SK-N-SH (cell line): Measurements from ENCODE around the gene RNF215. TPM values are rescaled to one million over a fixed set of nuclear protein-coding genes. Genes with fewer than 3 reads are reported as not detected.

ENCODE experiments used
- CTCF ChIA-PET: fragments of 300-600, 350-600 bp; formaldehyde crosslinking; extraction: SDS; loops from one replicate; lab custom pipeline; 2021; lab: Yijun Ruan, JAX
- POLR2A ChIA-PET: fragments of 350-600 bp; sonication (Branson Sonifier 250); formaldehyde crosslinking; extraction: SDS; loops from one replicate; lab custom pipeline; 2020; ENCODE audit warnings: antibody characterized with exemption, inconsistent platforms; lab: Yijun Ruan, JAX
- DNase-seq: peaks from one replicate; pipeline ENCODE4 v3.0.0; 2012
- H2AFZ ChIP-seq: fragments of 200-600 bp; sonication (generic); 2 replicates; pipeline ENCODE4 v1.8.1; 2016; ENCODE audit warnings: antibody characterized with exemption, mild to moderate bottlenecking, low read depth
- H3F3A ChIP-seq: fragments of 200-600 bp; sonication (generic); replicated peaks from 2 replicates; pipeline ENCODE3; 2016; ENCODE audit warnings: antibody characterized with exemption, mild to moderate bottlenecking; ENCODE audit not compliant: insufficient read depth
- H3K27ac ChIP-seq, 2 experiments: fragments of 200-500 bp in 1 of 2; fragments of 200-600 bp in 1 of 2; sonication (Bioruptor generic) in 1 of 2; sonication (generic), shearing (Covaris generic) in 1 of 2; 2 replicates each; pipeline versions ENCODE4 v1.5.1 to v1.6.1; 2014 to 2016; ENCODE audit warnings: low read depth in 2 of 2, inconsistent platforms in 1 of 2, low read length in 1 of 2, mild to moderate bottlenecking in 1 of 2, mixed read lengths in 1 of 2
- H3K27me3 ChIP-seq: fragments of 200-600 bp; sonication (generic), shearing (Covaris generic); 2 replicates; pipeline ENCODE4 v1.6.1; 2016; ENCODE audit warnings: mixed run types; ENCODE audit not compliant: insufficient read depth
- H3K36me3 ChIP-seq, 2 experiments: fragments of 200-500 bp in 1 of 2; fragments of 200-600 bp in 1 of 2; sonication (Bioruptor generic) in 1 of 2; sonication (generic) in 1 of 2; replicated peaks in 1 of 2; 2 replicates each; pipeline versions ENCODE3 to v1.5.1; 2014 to 2016; ENCODE audit warnings: low read length in 1 of 2, mild to moderate bottlenecking in 1 of 2; ENCODE audit not compliant: insufficient read depth in 2 of 2, control insufficient read depth in 1 of 2
- H3K4me1 ChIP-seq, 2 experiments: fragments of 200-500 bp in 1 of 2; fragments of 200-600 bp in 1 of 2; sonication (Bioruptor generic) in 1 of 2; sonication (generic), shearing (Covaris generic) in 1 of 2; 2 replicates each; pipeline versions ENCODE4 v1.5.1 to v1.6.1; 2014 to 2016; ENCODE audit warnings: low read depth in 1 of 2, low read length in 1 of 2, mixed run types in 1 of 2; ENCODE audit not compliant: insufficient read depth in 2 of 2, control insufficient read depth in 1 of 2
- H3K4me2 ChIP-seq: fragments of 200-600 bp; sonication (generic), shearing (Covaris generic); 2 replicates; pipeline ENCODE4 v1.6.1; 2017; ENCODE audit warnings: mixed run types
- H3K4me3 ChIP-seq, 2 experiments: fragments of 200-500 bp in 1 of 2; fragments of 200-600 bp in 1 of 2; sonication (Bioruptor generic) in 1 of 2; sonication (generic), shearing (Covaris generic) in 1 of 2; 2 replicates each; pipeline versions ENCODE4 v1.5.1 to v1.8.1; 2014 to 2016; ENCODE audit warnings: low read depth in 2 of 2, inconsistent platforms in 1 of 2, low read length in 1 of 2, mild to moderate bottlenecking in 1 of 2, mixed read lengths in 1 of 2, moderate library complexity in 1 of 2
- H3K79me2 ChIP-seq: fragments of 200-600 bp; sonication (generic); 2 replicates; pipeline ENCODE4 v1.8.1; 2017; ENCODE audit warnings: mild to moderate bottlenecking; ENCODE audit not compliant: insufficient read depth
- H3K9ac ChIP-seq: fragments of 200-600 bp; sonication (generic); 2 replicates; pipeline ENCODE4 v1.6.1; 2017; ENCODE audit warnings: mixed run types
- H3K9me2 ChIP-seq: fragments of 200-600 bp; sonication (generic); 2 replicates; pipeline ENCODE4 v1.6.1; 2017; ENCODE audit warnings: mixed run types
- H3K9me3 ChIP-seq: fragments of 200-600 bp; sonication (generic); 2 replicates; pipeline ENCODE4 v1.6.1; 2017; ENCODE audit warnings: mixed run types, mild to moderate bottlenecking, moderate library complexity
- H4K20me1 ChIP-seq: fragments of 200-600 bp; sonication (generic); 2 replicates; pipeline ENCODE4 v1.6.1; 2017; ENCODE audit warnings: mild to moderate bottlenecking, mixed run types; ENCODE audit not compliant: insufficient read depth
- CHD2 ChIP-seq: fragments of 150-350 bp; IDR thresholded peaks from 2 replicates; pipeline ENCODE4 v1.6.1; 2018; ENCODE audit warnings: low read length; ENCODE audit not compliant: partially characterized antibody
- ELF1 ChIP-seq: IDR thresholded peaks from 2 replicates; pipeline ENCODE4 v1.4.0; 2012
- EZH2phosphoT487 ChIP-seq: fragments of 200-600 bp; sonication (generic); IDR thresholded peaks from 2 replicates; pipeline ENCODE4 v1.6.1; 2017; ENCODE audit warnings: low read depth, mixed run types, mild to moderate bottlenecking, antibody characterized with exemption, moderate library complexity, borderline replicate concordance
- FOXJ3 ChIP-seq: sonication (generic); formaldehyde crosslinking; IDR thresholded peaks from 2 replicates; pipeline ENCODE4 v1.5.1; 2020; ENCODE audit warnings: mild to moderate bottlenecking, missing genetic modification reagents
- GABPA ChIP-seq: IDR thresholded peaks from 2 replicates; pipeline ENCODE4 v1.4.0; 2012; ENCODE audit warnings: low read depth, mild to moderate bottlenecking
- JUND ChIP-seq: IDR thresholded peaks from 2 replicates; pipeline ENCODE4 v1.4.0; 2012
- MEF2A ChIP-seq: IDR thresholded peaks from 2 replicates; pipeline ENCODE4 v1.4.0; 2012; ENCODE audit warnings: low read depth, borderline replicate concordance
- MXI1 ChIP-seq: IDR thresholded peaks from 2 replicates; pipeline ENCODE4 v1.6.1; 2012; ENCODE audit warnings: mild to moderate bottlenecking, low read depth, low read length, improper control_type of control experiment
- POLR2AphosphoS5 ChIP-seq: IDR thresholded peaks from 2 replicates; pipeline ENCODE4 v1.6.1; 2012; ENCODE audit warnings: low read depth, low read length
- RFX5 ChIP-seq: IDR thresholded peaks from 2 replicates; pipeline ENCODE4 v1.6.1; 2012; ENCODE audit warnings: mild to moderate bottlenecking, improper control_type of control experiment, low read length
- RXRA ChIP-seq: IDR thresholded peaks from 2 replicates; pipeline ENCODE4 v1.4.0; 2012; ENCODE audit warnings: low read depth, mild to moderate bottlenecking, borderline replicate concordance
- SIN3A ChIP-seq: IDR thresholded peaks from 2 replicates; pipeline ENCODE4 v1.6.1; 2012; ENCODE audit warnings: low read depth, mild to moderate bottlenecking, low read length, moderate library complexity, borderline replicate concordance
- SMC3 ChIP-seq: IDR thresholded peaks from 2 replicates; pipeline ENCODE4 v1.6.1; 2012; ENCODE audit warnings: low read depth, low read length, improper control_type of control experiment
- TCF12 ChIP-seq: IDR thresholded peaks from 2 replicates; pipeline ENCODE4 v1.4.0; 2012
- USF1 ChIP-seq: IDR thresholded peaks from 2 replicates; pipeline ENCODE4 v1.4.0; 2012; ENCODE audit warnings: low read depth, borderline replicate concordance
- YY1 ChIP-seq: IDR thresholded peaks from 2 replicates; pipeline ENCODE4 v1.4.0; 2012; ENCODE audit warnings: low read depth, mild to moderate bottlenecking
- WGBS: methylation state at CpG from one replicate; pipeline ENCODE4 v1.1.6; 2017; ENCODE audit warnings: low lambda C conversion rate; 5-methylcytosine and 5-hydroxymethylcytosine counted together
- polyA plus RNA-seq, 3 experiments: library from polyadenylated mRNA; depleted of rRNA; stranded (reverse); fragments of >200 nt; gene quantifications; 2 replicates each; pipeline ENCODE4 v1.2.3, GENCODE V29; 2012
- TF ChIP-seq, protein P1 (sequence below): fragments of 200-600 bp; sonication (generic); IDR thresholded peaks from 2 replicates; pipeline ENCODE4 v1.6.1; 2017; ENCODE audit warnings: antibody characterized with exemption, mild to moderate bottlenecking, moderate library complexity
- TF ChIP-seq, protein P2 (sequence below): fragments of 150-350 bp; IDR thresholded peaks from 2 replicates; pipeline ENCODE4 v1.6.1; 2016; ENCODE audit warnings: mild to moderate bottlenecking, low read depth, low read length
- TF ChIP-seq, protein P3 (sequence below): IDR thresholded peaks from 2 replicates; pipeline ENCODE4; 2012

RNF215 gene
- polyA plus RNA-seq, 1 of the 3 experiments (the other 2 are of a cell fraction): 28.6 TPM

DNA sequence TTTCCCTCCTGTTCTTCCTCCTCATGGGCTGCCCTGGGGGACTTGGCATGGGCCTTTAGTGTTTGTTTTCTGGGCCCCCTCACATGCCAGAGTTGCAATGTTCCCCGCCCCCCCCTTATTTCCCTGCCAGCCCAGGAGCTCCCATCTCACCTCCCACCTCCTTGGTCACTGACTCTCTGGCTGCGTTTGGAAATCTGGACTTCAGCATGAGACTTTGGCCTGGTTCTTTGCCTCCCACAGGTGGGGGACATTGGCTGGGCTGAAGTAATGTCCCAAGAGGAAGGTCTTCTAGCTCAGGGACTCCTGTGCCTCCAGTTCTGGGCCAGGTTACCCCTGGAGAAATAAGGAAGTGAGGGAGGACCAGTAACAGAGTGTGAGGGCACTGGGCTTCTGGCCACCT, 45.3 kb upstream of the RNF215 start (continued):
- TF ChIP-seq GABPA: no peak
- TF ChIP-seq ELF1: no peak
- no peak for TF ChIP-seq TCF12
- TF ChIP-seq, protein P1, sequence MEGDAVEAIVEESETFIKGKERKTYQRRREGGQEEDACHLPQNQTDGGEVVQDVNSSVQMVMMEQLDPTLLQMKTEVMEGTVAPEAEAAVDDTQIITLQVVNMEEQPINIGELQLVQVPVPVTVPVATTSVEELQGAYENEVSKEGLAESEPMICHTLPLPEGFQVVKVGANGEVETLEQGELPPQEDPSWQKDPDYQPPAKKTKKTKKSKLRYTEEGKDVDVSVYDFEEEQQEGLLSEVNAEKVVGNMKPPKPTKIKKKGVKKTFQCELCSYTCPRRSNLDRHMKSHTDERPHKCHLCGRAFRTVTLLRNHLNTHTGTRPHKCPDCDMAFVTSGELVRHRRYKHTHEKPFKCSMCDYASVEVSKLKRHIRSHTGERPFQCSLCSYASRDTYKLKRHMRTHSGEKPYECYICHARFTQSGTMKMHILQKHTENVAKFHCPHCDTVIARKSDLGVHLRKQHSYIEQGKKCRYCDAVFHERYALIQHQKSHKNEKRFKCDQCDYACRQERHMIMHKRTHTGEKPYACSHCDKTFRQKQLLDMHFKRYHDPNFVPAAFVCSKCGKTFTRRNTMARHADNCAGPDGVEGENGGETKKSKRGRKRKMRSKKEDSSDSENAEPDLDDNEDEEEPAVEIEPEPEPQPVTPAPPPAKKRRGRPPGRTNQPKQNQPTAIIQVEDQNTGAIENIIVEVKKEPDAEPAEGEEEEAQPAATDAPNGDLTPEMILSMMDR: no peak
- TF ChIP-seq, protein P2, sequence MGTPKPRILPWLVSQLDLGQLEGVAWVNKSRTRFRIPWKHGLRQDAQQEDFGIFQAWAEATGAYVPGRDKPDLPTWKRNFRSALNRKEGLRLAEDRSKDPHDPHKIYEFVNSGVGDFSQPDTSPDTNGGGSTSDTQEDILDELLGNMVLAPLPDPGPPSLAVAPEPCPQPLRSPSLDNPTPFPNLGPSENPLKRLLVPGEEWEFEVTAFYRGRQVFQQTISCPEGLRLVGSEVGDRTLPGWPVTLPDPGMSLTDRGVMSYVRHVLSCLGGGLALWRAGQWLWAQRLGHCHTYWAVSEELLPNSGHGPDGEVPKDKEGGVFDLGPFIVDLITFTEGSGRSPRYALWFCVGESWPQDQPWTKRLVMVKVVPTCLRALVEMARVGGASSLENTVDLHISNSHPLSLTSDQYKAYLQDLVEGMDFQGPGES: no peak
- TF ChIP-seq, protein P3, sequence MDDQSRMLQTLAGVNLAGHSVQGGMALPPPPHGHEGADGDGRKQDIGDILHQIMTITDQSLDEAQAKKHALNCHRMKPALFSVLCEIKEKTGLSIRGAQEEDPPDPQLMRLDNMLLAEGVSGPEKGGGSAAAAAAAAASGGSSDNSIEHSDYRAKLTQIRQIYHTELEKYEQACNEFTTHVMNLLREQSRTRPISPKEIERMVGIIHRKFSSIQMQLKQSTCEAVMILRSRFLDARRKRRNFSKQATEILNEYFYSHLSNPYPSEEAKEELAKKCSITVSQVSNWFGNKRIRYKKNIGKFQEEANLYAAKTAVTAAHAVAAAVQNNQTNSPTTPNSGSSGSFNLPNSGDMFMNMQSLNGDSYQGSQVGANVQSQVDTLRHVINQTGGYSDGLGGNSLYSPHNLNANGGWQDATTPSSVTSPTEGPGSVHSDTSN: no peak

DNA sequence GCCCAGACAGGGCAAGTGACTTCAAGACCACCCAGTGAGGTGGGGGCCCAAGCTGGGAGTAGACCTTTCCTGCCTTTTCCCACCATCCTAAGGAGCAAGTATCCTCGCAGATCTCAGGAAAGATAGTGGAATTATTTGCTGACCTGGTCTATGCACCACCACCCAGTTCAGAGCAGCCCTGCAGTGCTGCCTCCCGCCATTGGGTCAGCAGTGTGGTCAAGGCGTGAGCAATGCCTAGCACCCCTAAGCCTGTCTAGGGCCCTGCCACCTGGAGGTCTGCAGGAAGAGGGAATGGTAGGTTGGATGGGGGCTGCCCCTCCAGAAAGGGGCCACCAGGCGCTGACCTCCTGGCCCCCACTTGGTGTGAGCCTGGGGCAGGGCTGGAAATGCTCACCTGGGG, 44.9 kb upstream of the RNF215 start:
- WGBS: 78% methylated on average over 1 of the region's 4 CpGs
- no peaks in the 10 kb centered on the region for H3K79me2 ChIP-seq

DNA sequence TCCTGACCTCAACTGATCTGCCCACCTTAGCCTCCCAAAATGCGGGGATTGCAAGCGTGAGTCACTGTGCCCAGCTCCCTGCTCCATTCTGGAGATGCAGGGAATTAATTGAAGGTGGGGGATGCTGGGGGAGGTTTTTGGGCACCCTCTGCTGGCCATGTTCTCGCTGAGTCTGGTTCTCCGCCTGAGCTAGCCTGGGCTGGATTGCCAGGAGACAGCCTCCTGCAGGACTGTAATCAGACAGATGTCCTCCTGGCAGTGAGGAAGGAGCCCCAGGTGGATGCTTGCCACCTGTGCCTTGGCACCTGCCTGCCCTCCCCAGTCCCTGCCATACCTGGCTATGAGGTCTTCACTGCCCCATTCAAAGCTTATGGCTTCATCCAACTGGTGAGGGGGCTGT, 43.7 kb upstream of the RNF215 start:
- Histone ChIP-seq H3K9me2 (no peaks in the 10 kb centered on the region), H3K9me3 (no peaks in the 10 kb centered on the region), H3F3A (peaks cover 4% of the 10 kb centered on the region), H4K20me1 (no peaks in the 10 kb centered on the region), H3K79me2 (no peaks in the 10 kb centered on the region), H3K4me3 (no peak overlapping the region), H3K4me1 (peaks cover 0 to 8% of the 10 kb centered on the region in 2 experiments; a peak in 2 of 4 replicates), H3K27ac (no peak overlapping the region), H3K36me3 (no peaks in the 10 kb centered on the region), H3K4me2 (no peak overlapping the region), H2AFZ (no peak overlapping the region), H3K9ac (no peak overlapping the region), H3K27me3 (no peaks in the 10 kb centered on the region)
- no peak for TF ChIP-seq RXRA
- TF ChIP-seq EZH2phosphoT487: no peak
- TF ChIP-seq FOXJ3 (CRISPR knock-in tag): no peak
- no peak for TF ChIP-seq YY1
- no peak for TF ChIP-seq POLR2AphosphoS5
- TF ChIP-seq MEF2A: no peak
- TF ChIP-seq USF1: no peak
- no peak for TF ChIP-seq JUND
- no peak for DNase-seq
- CTCF ChIA-PET: interaction anchor here (2.0 kb wide), 2 partner anchors 13 to 40 kb away, joined by 6 to 7 read pairs; no protein-coding TSS in a partner anchor
- POLR2A ChIA-PET: no interaction called here
- WGBS: no CpG with 5 or more reads among the region's 4 CpGs

More for the DNA sequence above, 44.9 kb upstream of the RNF215 start:
- no peaks in the 10 kb centered on the region for H3F3A ChIP-seq
- no peak overlapping the region for H3K4me3 ChIP-seq
- TF ChIP-seq TCF12 (no peak), RFX5 (no peak), CHD2 (no peak), MXI1 (no peak), SIN3A (no peak), SMC3 (no peak)
- ChIA-PET POLR2A (interaction anchor here (1.3 kb wide), 1 partner anchor 13 kb away, joined by 3 read pairs; no protein-coding TSS in a partner anchor), CTCF (interaction anchor here (0.9 to 2.9 kb wide), 3 partner anchors 9 to 15 kb away, joined by 3 to 14 read pairs (median 4); no protein-coding TSS in a partner anchor)
- no peak overlapping the region for H3K27ac ChIP-seq
- no peaks in the 10 kb centered on the region for H3K9me2 ChIP-seq
- H4K20me1 ChIP-seq: no peaks in the 10 kb centered on the region
- H3K4me2 ChIP-seq: no peak overlapping the region
- no peak overlapping the region for H2AFZ ChIP-seq
- DNase-seq: no peak
- H3K27me3 ChIP-seq: no peaks in the 10 kb centered on the region
- H3K9me3 ChIP-seq: no peaks in the 10 kb centered on the region
- H3K9ac ChIP-seq: no peak overlapping the region
- H3K4me1 ChIP-seq: no peaks in the 10 kb centered on the region; a peak in 2 of 4 replicates
- no peaks in the 10 kb centered on the region for H3K36me3 ChIP-seq
